PC-3 (cell line): ENCODE measurements around the gene UGT1A9. TPM values are rescaled to one million over a fixed set of nuclear protein-coding genes. Genes with fewer than 3 reads are reported as not detected.

Source experiments
- ATAC-seq: fragments of 200-7000 bp; cut with Tn5 transposase; 2 replicates; pipeline ENCODE4 v1.9.1; 2020; ENCODE audit warnings: mild to moderate bottlenecking, moderate library complexity
- BruUV-seq: library from RNA; stranded (reverse); fragments of 400-500 nt; replicated peaks from 2 replicates; lab custom pipeline; 2021; lab: Mats Ljungman, UMichigan
- CTCF ChIA-PET: fragments of 300-600 bp; sonication (Branson Sonifier 250); formaldehyde crosslinking; loops from one replicate; lab custom pipeline; 2022; ENCODE audit warnings: antibody characterized with exemption; lab: Charles Lee
- POLR2A ChIA-PET: fragments of 300-600 bp; sonication (Branson Sonifier 250); formaldehyde crosslinking; loops from one replicate; lab custom pipeline; 2022; ENCODE audit warnings: antibody characterized with exemption; ENCODE audit not compliant: unreplicated experiment; lab: Charles Lee
- DNase-seq: peaks from one replicate; pipeline ENCODE4 v3.0.0-alpha.2; 2015
- H2AFZ ChIP-seq: fragments of 300-600 bp; sonication (generic); 2 replicates; pipeline ENCODE4 v1.6.0; 2016; ENCODE audit warnings: antibody characterized with exemption, low read length
- H3F3A ChIP-seq: fragments of 300-600 bp; sonication (generic); one replicate; pipeline ENCODE4 v1.6.0; 2017; ENCODE audit warnings: antibody characterized with exemption, low read length, control low read depth, mild to moderate bottlenecking; ENCODE audit not compliant: unreplicated experiment
- H3K27ac ChIP-seq: fragments of 300-600 bp; sonication (generic); 2 replicates; pipeline ENCODE4 v1.5.1; 2016; ENCODE audit warnings: mild to moderate bottlenecking, low read length
- H3K27me3 ChIP-seq: fragments of 300-600 bp; sonication (generic); 2 replicates; pipeline ENCODE4 v1.6.1; 2016; ENCODE audit warnings: low read length, mixed read lengths
- H3K36me3 ChIP-seq: fragments of 300-600 bp; sonication (generic); 2 replicates; pipeline ENCODE4 v1.6.1; 2016; ENCODE audit warnings: low read depth, mixed run types, low read length, mixed read lengths
- H3K4me1 ChIP-seq: fragments of 300-600 bp; sonication (generic); 2 replicates; pipeline ENCODE4 v1.5.1; 2016; ENCODE audit warnings: low read length; ENCODE audit not compliant: insufficient read depth
- H3K4me2 ChIP-seq: fragments of 300-600 bp; sonication (generic); 2 replicates; pipeline ENCODE4 v1.6.0; 2016; ENCODE audit warnings: low read length
- H3K4me3 ChIP-seq: fragments of 300-600 bp; sonication (generic); 2 replicates; pipeline ENCODE4 v1.5.1; 2016; ENCODE audit warnings: mild to moderate bottlenecking, low read length, mixed read lengths
- H3K79me2 ChIP-seq: fragments of 300-600 bp; sonication (generic); 2 replicates; pipeline ENCODE4 v1.6.1; 2017; ENCODE audit warnings: low read length, mixed read lengths
- H3K9ac ChIP-seq: fragments of 300-600 bp; sonication (generic); 2 replicates; pipeline ENCODE4 v1.6.0; 2016; ENCODE audit warnings: mild to moderate bottlenecking, low read length
- H3K9me2 ChIP-seq: fragments of 300-600 bp; sonication (generic); replicated peaks from 2 replicates; pipeline ENCODE4 v1.6.1; 2016; ENCODE audit warnings: mixed run types, low read length, mixed read lengths
- H3K9me3 ChIP-seq: fragments of 300-600 bp; sonication (generic); 2 replicates; pipeline ENCODE4 v1.6.1; 2016; ENCODE audit warnings: low read length, mixed read lengths
- H4K20me1 ChIP-seq: fragments of 300-600 bp; sonication (generic); 2 replicates; pipeline ENCODE4 v1.6.1; 2016; ENCODE audit warnings: low read length, mixed read lengths
- EZH2 ChIP-seq: fragments of 300-600 bp; sonication (generic); IDR thresholded peaks from one replicate; pipeline ENCODE4 v1.6.1; 2017; ENCODE audit warnings: antibody characterized with exemption, mild to moderate bottlenecking, low read length; ENCODE audit not compliant: unreplicated experiment
- EZH2phosphoT487 ChIP-seq: fragments of 300-600 bp; sonication (generic); IDR thresholded peaks from 2 replicates; pipeline ENCODE4 v1.6.1; 2018; ENCODE audit warnings: mild to moderate bottlenecking, antibody characterized with exemption, low read length, borderline replicate concordance
- intact Hi-C: fragments of 100-400 bp; cut with micrococcal nuclease; formaldehyde crosslinking; loops from 2 replicates; pipeline ENCODE4 v1.9.0; 2023
- total RNA-seq: library from RNA; depleted of rRNA; stranded (reverse); fragments of >200 nt; gene quantifications from 2 replicates; pipeline ENCODE4 v1.2.3, GENCODE V29; 2014
- TF ChIP-seq, protein P1 (sequence below): fragments of 300-600 bp; sonication (generic); conservative IDR thresholded peaks from 2 replicates; pipeline ENCODE4 v1.5.1; 2017; ENCODE audit warnings: antibody characterized with exemption, low read depth, mild to moderate bottlenecking, low read length

UGT1A9 gene
- total RNA-seq, 1 experiment from 2014 or later = not detected

DNA sequence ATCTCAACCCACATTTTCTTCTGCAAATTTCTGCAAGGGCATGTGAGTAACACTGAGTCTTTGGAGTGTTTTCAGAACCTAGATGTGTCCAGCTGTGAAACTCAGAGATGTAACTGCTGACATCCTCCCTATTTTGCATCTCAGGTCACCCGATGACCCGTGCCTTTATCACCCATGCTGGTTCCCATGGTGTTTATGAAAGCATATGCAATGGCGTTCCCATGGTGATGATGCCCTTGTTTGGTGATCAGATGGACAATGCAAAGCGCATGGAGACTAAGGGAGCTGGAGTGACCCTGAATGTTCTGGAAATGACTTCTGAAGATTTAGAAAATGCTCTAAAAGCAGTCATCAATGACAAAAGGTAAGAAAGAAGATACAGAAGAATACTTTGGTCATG, 96.4 kb downstream of the UGT1A9 start:
- TF ChIP-seq EZH2phosphoT487 = no peak
- TF ChIP-seq, protein P1, sequence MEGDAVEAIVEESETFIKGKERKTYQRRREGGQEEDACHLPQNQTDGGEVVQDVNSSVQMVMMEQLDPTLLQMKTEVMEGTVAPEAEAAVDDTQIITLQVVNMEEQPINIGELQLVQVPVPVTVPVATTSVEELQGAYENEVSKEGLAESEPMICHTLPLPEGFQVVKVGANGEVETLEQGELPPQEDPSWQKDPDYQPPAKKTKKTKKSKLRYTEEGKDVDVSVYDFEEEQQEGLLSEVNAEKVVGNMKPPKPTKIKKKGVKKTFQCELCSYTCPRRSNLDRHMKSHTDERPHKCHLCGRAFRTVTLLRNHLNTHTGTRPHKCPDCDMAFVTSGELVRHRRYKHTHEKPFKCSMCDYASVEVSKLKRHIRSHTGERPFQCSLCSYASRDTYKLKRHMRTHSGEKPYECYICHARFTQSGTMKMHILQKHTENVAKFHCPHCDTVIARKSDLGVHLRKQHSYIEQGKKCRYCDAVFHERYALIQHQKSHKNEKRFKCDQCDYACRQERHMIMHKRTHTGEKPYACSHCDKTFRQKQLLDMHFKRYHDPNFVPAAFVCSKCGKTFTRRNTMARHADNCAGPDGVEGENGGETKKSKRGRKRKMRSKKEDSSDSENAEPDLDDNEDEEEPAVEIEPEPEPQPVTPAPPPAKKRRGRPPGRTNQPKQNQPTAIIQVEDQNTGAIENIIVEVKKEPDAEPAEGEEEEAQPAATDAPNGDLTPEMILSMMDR = no peak
- no peak for TF ChIP-seq EZH2
- CTCF ChIA-PET = no interaction called here
- no peak overlapping the region for H3K9ac ChIP-seq
- H3F3A ChIP-seq = no peaks in the 10 kb centered on the region
- 0 out of 2 replicates have a peak, but pooled peaks cover 4% of the 10 kb centered on the region for H3K9me2 ChIP-seq
- no peak overlapping the region for H2AFZ ChIP-seq
- H3K36me3 ChIP-seq = no peaks in the 10 kb centered on the region
- POLR2A ChIA-PET = no interaction called here
- H3K4me3 ChIP-seq = no peak overlapping the region
- ATAC-seq (no peak), DNase-seq (no peak)
- BruUV-seq = no TSS peak
- peaks cover 19% of the 10 kb centered on the region for H3K4me1 ChIP-seq
- no peak overlapping the region for H3K4me2 ChIP-seq
- no peak overlapping the region for H3K27ac ChIP-seq
- intact Hi-C loops = no loop called here
- no peaks in the 10 kb centered on the region for H4K20me1 ChIP-seq
- no peaks in the 10 kb centered on the region for H3K79me2 ChIP-seq
- no peaks in the 10 kb centered on the region for H3K9me3 ChIP-seq
- no peaks in the 10 kb centered on the region for H3K27me3 ChIP-seq

DNA sequence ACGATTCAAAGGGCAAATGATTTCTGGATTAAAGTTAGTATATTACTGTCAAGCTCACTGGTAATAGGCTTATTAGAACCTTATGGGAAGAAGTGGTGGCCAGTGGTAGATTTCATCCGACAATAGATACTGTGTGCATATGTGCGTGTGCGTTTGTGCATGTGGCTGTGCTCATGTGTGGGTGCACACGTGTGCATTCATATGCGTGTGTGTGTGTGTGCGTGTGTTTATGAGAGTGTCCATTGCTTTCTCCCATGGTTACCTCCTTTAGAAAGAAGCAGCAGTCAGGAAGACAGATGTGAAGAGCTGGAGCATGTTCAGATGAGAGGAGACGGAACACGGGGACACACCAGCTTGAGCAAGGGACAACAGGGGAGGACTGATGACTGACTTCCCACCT, 97.6 kb downstream of the UGT1A9 start:
- no peak overlapping the region for H3K9ac ChIP-seq
- H3F3A ChIP-seq = no peaks in the 10 kb centered on the region
- H3K4me1 ChIP-seq = peaks cover 8% of the 10 kb centered on the region
- ChIA-PET CTCF (no interaction called here), POLR2A (no interaction called here)
- TF ChIP-seq EZH2phosphoT487 (no peak), EZH2 (no peak)
- TF ChIP-seq, protein P1 = no peak
- no TSS peak for BruUV-seq
- ATAC-seq (no peak), DNase-seq (no peak)
- H2AFZ ChIP-seq = no peak overlapping the region
- H3K9me2 ChIP-seq = no peaks in the 10 kb centered on the region
- H3K79me2 ChIP-seq = no peaks in the 10 kb centered on the region
- H3K36me3 ChIP-seq = no peaks in the 10 kb centered on the region
- H3K4me2 ChIP-seq = no peak overlapping the region
- no peaks in the 10 kb centered on the region for H4K20me1 ChIP-seq
- no peaks in the 10 kb centered on the region for H3K27me3 ChIP-seq
- no peaks in the 10 kb centered on the region for H3K9me3 ChIP-seq
- no peak overlapping the region for H3K4me3 ChIP-seq
- no peak overlapping the region for H3K27ac ChIP-seq
- intact Hi-C loops = no loop called here

DNA sequence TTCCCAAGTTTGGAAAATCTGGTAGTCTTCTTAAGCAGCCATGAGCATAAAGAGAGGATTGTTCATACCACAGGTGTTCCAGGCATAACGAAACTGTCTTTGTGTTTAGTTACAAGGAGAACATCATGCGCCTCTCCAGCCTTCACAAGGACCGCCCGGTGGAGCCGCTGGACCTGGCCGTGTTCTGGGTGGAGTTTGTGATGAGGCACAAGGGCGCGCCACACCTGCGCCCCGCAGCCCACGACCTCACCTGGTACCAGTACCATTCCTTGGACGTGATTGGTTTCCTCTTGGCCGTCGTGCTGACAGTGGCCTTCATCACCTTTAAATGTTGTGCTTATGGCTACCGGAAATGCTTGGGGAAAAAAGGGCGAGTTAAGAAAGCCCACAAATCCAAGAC, 100.5 kb downstream of the UGT1A9 start:
- BruUV-seq = no TSS peak
- H2AFZ ChIP-seq = no peak overlapping the region
- intact Hi-C loops = no loop called here
- H3K9me3 ChIP-seq = no peaks in the 10 kb centered on the region
- H3K9me2 ChIP-seq = no peaks in the 10 kb centered on the region
- H3K4me3 ChIP-seq = no peak overlapping the region
- no peaks in the 10 kb centered on the region for H4K20me1 ChIP-seq
- DNase-seq (no peak), ATAC-seq (no peak)
- H3K36me3 ChIP-seq = no peaks in the 10 kb centered on the region
- H3K27ac ChIP-seq = no peak overlapping the region
- H3K79me2 ChIP-seq = no peaks in the 10 kb centered on the region
- H3K9ac ChIP-seq = no peak overlapping the region
- no peaks in the 10 kb centered on the region for H3K4me1 ChIP-seq
- no peaks in the 10 kb centered on the region for H3K27me3 ChIP-seq
- H3F3A ChIP-seq = no peaks in the 10 kb centered on the region
- TF ChIP-seq EZH2 (no peak), EZH2phosphoT487 (no peak)
- TF ChIP-seq, protein P1 = no peak
- no peak overlapping the region for H3K4me2 ChIP-seq
- CTCF ChIA-PET = no interaction called here
- POLR2A ChIA-PET = no interaction called here
